Neuronal stem cell (in vitro differentiated cells): ENCODE results near the gene KDM5A.

Source experiments
- DNase-seq: peaks from one replicate; pipeline ENCODE4 v3.0.0-alpha.2; 2013; ENCODE audit warnings: low spot score
- H2AFZ ChIP-seq: one replicate; pipeline ENCODE4 v1.6.1; 2013; ENCODE audit warnings: mild to moderate bottlenecking, low read length, inconsistent platforms
- H2AK5ac ChIP-seq: 2 replicates; pipeline ENCODE4 v1.6.1; 2013; ENCODE audit warnings: low read depth, mild to moderate bottlenecking, inconsistent platforms, low read length, moderate library complexity, mixed read lengths
- H2BK120ac ChIP-seq: 2 replicates; pipeline ENCODE4 v1.6.1; 2013; ENCODE audit warnings: low read depth, mild to moderate bottlenecking, inconsistent platforms, low read length, moderate library complexity, mixed read lengths
- H2BK12ac ChIP-seq: one replicate; pipeline ENCODE4 v1.6.1; 2013; ENCODE audit warnings: low read length, inconsistent platforms
- H2BK15ac ChIP-seq: 2 replicates; pipeline ENCODE4 v1.6.1; 2013; ENCODE audit warnings: mild to moderate bottlenecking, low read length, inconsistent platforms, mixed read lengths
- H2BK5ac ChIP-seq: one replicate; pipeline ENCODE4 v1.6.1; 2013; ENCODE audit warnings: inconsistent platforms, mild to moderate bottlenecking, low read length, moderate library complexity
- H3K14ac ChIP-seq: one replicate; pipeline ENCODE4 v1.6.1; 2013; ENCODE audit warnings: low read length, inconsistent platforms
- H3K18ac ChIP-seq: 2 replicates; pipeline ENCODE4 v1.6.1; 2013; ENCODE audit warnings: low read length, inconsistent platforms
- H3K23ac ChIP-seq: 2 replicates; pipeline ENCODE4 v1.6.1; 2013; ENCODE audit warnings: low read depth, mild to moderate bottlenecking, mixed read lengths, low read length, inconsistent platforms; ENCODE audit not compliant: poor library complexity
- H3K27ac ChIP-seq: replicated peaks from 3 replicates; pipeline ENCODE4 v1.5.1; 2013; ENCODE audit warnings: low read length, inconsistent platforms
- H3K27me3 ChIP-seq, 3 experiments: 2 replicates each; pipeline ENCODE4 v1.6.1; 2013; ENCODE audit warnings: low read length in 3 of 3, mild to moderate bottlenecking in 2 of 3, inconsistent platforms in 1 of 3, low read depth in 1 of 3, mixed read lengths in 1 of 3, moderate library complexity in 1 of 3; ENCODE audit not compliant: control insufficient read depth in 3 of 3, insufficient read depth in 3 of 3
- H3K36me3 ChIP-seq, 2 donors: replicated peaks in 1 of 2; 2 replicates each; pipeline ENCODE4 v1.6.1; 2013; ENCODE audit warnings: low read length in 2 of 2; ENCODE audit not compliant: control insufficient read depth in 2 of 2, insufficient read depth in 2 of 2
- H3K4ac ChIP-seq: 2 replicates; pipeline ENCODE4 v1.6.1; 2013; ENCODE audit warnings: inconsistent platforms, mild to moderate bottlenecking, low read length, moderate library complexity
- H3K4me1 ChIP-seq, 2 donors: 1 replicate in 1 of 2; 2 replicates in 1 of 2; pipeline ENCODE4 v1.6.1; 2013; ENCODE audit warnings: low read length in 2 of 2, low read depth in 1 of 2; ENCODE audit not compliant: control insufficient read depth in 2 of 2, insufficient read depth in 1 of 2
- H3K4me2 ChIP-seq: one replicate; pipeline ENCODE4 v1.6.1; 2013; ENCODE audit warnings: mild to moderate bottlenecking, low read length, inconsistent platforms; ENCODE audit not compliant: insufficient read depth, poor library complexity, severe bottlenecking
- H3K4me3 ChIP-seq, 2 donors: 2 replicates each; pipeline ENCODE4 v1.5.1; 2013; ENCODE audit warnings: low read length in 2 of 2, mild to moderate bottlenecking in 2 of 2, inconsistent platforms in 1 of 2, moderate library complexity in 1 of 2
- H3K79me1 ChIP-seq: one replicate; pipeline ENCODE4 v1.6.1; 2013; ENCODE audit warnings: low read depth, mild to moderate bottlenecking, inconsistent platforms, low read length, moderate library complexity
- H3K9ac ChIP-seq: one replicate; pipeline ENCODE4 v1.6.1; 2013; ENCODE audit warnings: mild to moderate bottlenecking, low read depth, low read length, inconsistent platforms; ENCODE audit not compliant: poor library complexity
- H3K9me3 ChIP-seq, 2 donors: replicated peaks in 1 of 2; 2 replicates each; pipeline versions ENCODE3 to v1.6.1; 2013; ENCODE audit warnings: low read length in 2 of 2, mild to moderate bottlenecking in 2 of 2, inconsistent platforms in 1 of 2, low read depth in 1 of 2, mixed read lengths in 1 of 2, moderate library complexity in 1 of 2; ENCODE audit not compliant: control insufficient read depth in 2 of 2, insufficient read depth in 1 of 2
- H4K8ac ChIP-seq: one replicate; pipeline ENCODE4 v1.6.1; 2013; ENCODE audit warnings: low read depth, mild to moderate bottlenecking, inconsistent platforms, low read length, moderate library complexity
- H4K91ac ChIP-seq: one replicate; pipeline ENCODE4 v1.6.1; 2013; ENCODE audit warnings: low read length, low read depth, mild to moderate bottlenecking, inconsistent platforms; ENCODE audit not compliant: poor library complexity
- WGBS, 2 donors: extraction: QIAGEN DNeasy Blood & Tissue Kit; methylation state at CpG; one replicate each; pipeline ENCODE4 v1.1.7; 2013; ENCODE audit warnings: missing lambda C conversion rate in 2 of 2, mixed read lengths in 1 of 2; ENCODE audit not compliant: insufficient read length in 2 of 2, insufficient replicate concordance in 1 of 2; ENCODE audit errors: extremely low coverage in 2 of 2; 5-methylcytosine and 5-hydroxymethylcytosine counted together

KDM5A gene

GRCh38 chr12:414859-415258, 25.7 kb upstream of the KDM5A start:
- H2AFZ ChIP-seq = no peak overlapping the region
- no peak overlapping the region for H2BK12ac ChIP-seq
- H2BK120ac ChIP-seq = no peak overlapping the region
- H3K36me3 ChIP-seq = peaks cover 41 to 85% of the 10 kb centered on the region in 2 donors
- no peak overlapping the region for H3K4ac ChIP-seq
- no peaks in the 10 kb centered on the region for H3K9me3 ChIP-seq
- H2BK15ac ChIP-seq = no peak overlapping the region
- H3K14ac ChIP-seq = no peak overlapping the region
- no peak overlapping the region for H3K18ac ChIP-seq
- no peak overlapping the region for H3K23ac ChIP-seq
- H3K4me2 ChIP-seq = no peak overlapping the region
- DNase-seq = no peak
- H3K4me3 ChIP-seq = no peak overlapping the region
- no peak overlapping the region for H2BK5ac ChIP-seq
- no peaks in the 10 kb centered on the region for H3K79me1 ChIP-seq
- no peaks in the 10 kb centered on the region for H3K4me1 ChIP-seq
- H4K91ac ChIP-seq = no peak overlapping the region
- no peak overlapping the region for H4K8ac ChIP-seq
- no peak overlapping the region for H3K27ac ChIP-seq
- H3K27me3 ChIP-seq = no peaks in the 10 kb centered on the region
- no peak overlapping the region for H3K9ac ChIP-seq
- no CpG with 5 or more reads among the region's 2 CpGs for WGBS, 2 donors
- no peak overlapping the region for H2AK5ac ChIP-seq

GRCh38 chr12:402029-402389, 12.9 kb upstream of the KDM5A start:
- H3K4me3 ChIP-seq = peak overlapping the region; percentile 63 to 97
- H2BK5ac ChIP-seq = no peak overlapping the region
- no peak overlapping the region for H3K14ac ChIP-seq
- no peak overlapping the region for H4K91ac ChIP-seq
- peaks cover 0 to 4% of the 10 kb centered on the region in 2 donors for H3K4me1 ChIP-seq
- H4K8ac ChIP-seq = no peak overlapping the region
- peak overlapping the region; percentile 28 for H3K4me2 ChIP-seq
- no peaks in the 10 kb centered on the region for H3K9me3 ChIP-seq
- no peak overlapping the region for H3K4ac ChIP-seq
- no peak overlapping the region for H2BK15ac ChIP-seq
- no peak overlapping the region for H2AK5ac ChIP-seq
- no peaks in the 10 kb centered on the region for H3K79me1 ChIP-seq
- no peak overlapping the region for H3K18ac ChIP-seq
- peak overlapping the region; percentile 77 for H3K27ac ChIP-seq
- H3K9ac ChIP-seq = no peak overlapping the region
- no peaks in the 10 kb centered on the region for H3K27me3 ChIP-seq
- no peak overlapping the region for H2BK12ac ChIP-seq
- no peak overlapping the region for H2BK120ac ChIP-seq
- DNase-seq = peak; percentile 26
- H3K36me3 ChIP-seq = peaks cover 6 to 33% of the 10 kb centered on the region in 2 donors
- peak overlapping the region; percentile 76 for H2AFZ ChIP-seq
- no CpG with 5 or more reads among the region's 8 CpGs for WGBS, 2 donors
- H3K23ac ChIP-seq = no peak overlapping the region

- Histone ChIP-seq H3K9ac (peak within 1 kb of the TSS; percentile 88), H3K18ac (peak within 1 kb of the TSS; percentile 68), H3K4me1 (peaks cover 0 to 4% of the 10 kb centered on the region in 2 donors), H3K4me2 (peak within 1 kb of the TSS; percentile 45), H3K27me3 (no peaks in the 10 kb centered on the region), H2AK5ac (no peak within 1 kb of the TSS), H3K4me3 (peak within 1 kb of the TSS; percentile 63 to 97), H3K27ac (peak within 1 kb of the TSS; percentile 77), H2BK5ac (no peak within 1 kb of the TSS), H2AFZ (peak within 1 kb of the TSS; percentile 76), H4K91ac (no peak within 1 kb of the TSS), H3K36me3 (peaks cover 6 to 28% of the 10 kb centered on the region in 2 donors), H2BK120ac (no peak within 1 kb of the TSS), H3K79me1 (no peaks in the 10 kb centered on the region), H3K9me3 (no peaks in the 10 kb centered on the region), H3K23ac (no peak within 1 kb of the TSS), H4K8ac (no peak within 1 kb of the TSS), H2BK12ac (no peak within 1 kb of the TSS), H3K14ac (no peak within 1 kb of the TSS), H2BK15ac (no peak within 1 kb of the TSS), H3K4ac (no peak within 1 kb of the TSS)
- WGBS, 2 donors = no CpG with 5 or more reads among the region's 45 CpGs
- DNase-seq = peak; percentile 93
Measured at GRCh38 chr12:401235-402028, 12.3 kb upstream of the KDM5A start, which contains the start of gene CCDC77. Gene CCDC77 (plus strand): TSS chr12:401644. CDS start chr12:409384, 7,740 bp downstream.

DNA sequence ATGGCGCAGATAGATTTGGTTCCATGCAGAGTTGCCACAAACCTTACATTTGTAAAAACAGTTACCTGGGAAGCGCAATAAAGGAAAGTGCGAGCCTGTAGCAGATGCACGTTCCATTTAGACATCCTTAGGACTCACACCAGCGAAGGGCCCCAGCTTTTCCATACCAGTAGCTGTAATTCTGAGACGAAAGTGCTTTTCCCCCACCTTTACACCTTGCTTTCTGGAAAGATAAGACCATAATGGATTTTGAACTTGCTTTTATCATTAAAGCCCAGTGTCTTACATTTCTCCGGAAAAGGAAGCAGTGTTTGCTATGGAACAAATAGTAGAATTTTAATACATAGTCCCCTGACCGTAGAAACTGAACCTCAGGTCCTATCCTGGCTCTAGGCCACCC, 11.7 kb upstream of the KDM5A start:
- no peak overlapping the region for H3K4ac ChIP-seq
- peaks cover 2 to 22% of the 10 kb centered on the region in 2 donors for H3K36me3 ChIP-seq
- H3K4me1 ChIP-seq = peaks cover 0 to 4% of the 10 kb centered on the region in 2 donors
- peak overlapping the region in 1 of 2 donors; percentile 63 for H3K4me3 ChIP-seq
- no peak overlapping the region for H3K23ac ChIP-seq
- H2BK120ac ChIP-seq = no peak overlapping the region
- no peak overlapping the region for H4K8ac ChIP-seq
- H4K91ac ChIP-seq = no peak overlapping the region
- no peak overlapping the region for H2AK5ac ChIP-seq
- H3K4me2 ChIP-seq = peak overlapping the region; percentile 45
- peak overlapping the region; percentile 76 for H2AFZ ChIP-seq
- H3K9ac ChIP-seq = no peak overlapping the region
- no peak overlapping the region for H3K18ac ChIP-seq
- no peak overlapping the region for H3K14ac ChIP-seq
- H3K27me3 ChIP-seq = no peaks in the 10 kb centered on the region
- no peak overlapping the region for H3K27ac ChIP-seq
- no peak overlapping the region for H2BK5ac ChIP-seq
- WGBS, 2 donors = no CpG with 5 or more reads among the region's 8 CpGs
- no peak overlapping the region for H2BK15ac ChIP-seq
- H3K9me3 ChIP-seq = no peaks in the 10 kb centered on the region
- no peaks in the 10 kb centered on the region for H3K79me1 ChIP-seq
- H2BK12ac ChIP-seq = no peak overlapping the region
- no peak for DNase-seq
